GM21619 (cell line): Measurements from ENCODE around the gene FOXP1.

Experiments used
- ATAC-seq: cut with Tn5 transposase; IDR thresholded peaks from one replicate; pipeline ENCODE4 v1.9.1; 2021; ENCODE audit not compliant: unreplicated experiment

The FOXP1 gene

DNA sequence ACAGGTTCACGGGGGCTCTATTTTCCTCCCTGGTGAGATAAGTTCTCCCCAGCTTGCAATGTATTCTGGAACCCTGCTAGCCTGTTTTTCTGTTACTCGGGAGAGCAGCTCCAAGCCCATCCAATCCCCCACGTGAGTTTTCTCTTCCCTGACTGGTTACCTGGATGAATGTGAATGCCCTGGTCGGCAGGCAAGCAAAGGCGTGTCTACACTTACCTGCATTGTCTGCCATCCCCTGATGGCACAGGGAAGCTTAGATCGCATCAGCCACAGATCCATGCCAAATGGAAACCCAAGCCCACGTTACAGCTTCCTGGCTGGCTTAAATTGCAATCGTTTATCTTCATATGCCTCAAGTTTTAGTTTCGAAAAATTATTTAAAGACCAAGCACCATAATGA is 149.9 kb downstream of the FOXP1 start:
- no peak for ATAC-seq

- ATAC-seq: no peak
These were observed 151.2 kb downstream of the FOXP1 start for GRCh38 chr3:71432044-71432975.

- no peak for ATAC-seq
These were observed 152.5 kb downstream of the FOXP1 start for GRCh38 chr3:71430941-71431552.

DNA sequence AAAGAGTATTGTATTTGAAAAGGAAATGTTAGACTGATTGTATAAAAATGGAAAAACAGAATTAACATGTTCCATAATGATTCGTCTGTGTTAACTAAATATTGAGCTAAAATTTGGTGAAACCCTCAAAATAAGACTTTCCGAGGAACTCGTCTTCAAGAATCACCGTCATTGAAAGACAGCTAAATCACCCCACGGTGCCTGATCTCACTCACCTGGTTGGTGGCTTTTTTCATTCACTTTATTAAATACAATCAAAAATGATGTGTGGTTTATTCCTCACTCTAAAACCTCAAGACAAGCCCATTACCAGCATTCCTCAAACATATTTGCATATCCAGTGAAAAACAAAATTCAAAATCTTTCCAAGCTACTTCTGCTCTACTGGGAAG is 153.9 kb downstream of the FOXP1 start:
- no peak for ATAC-seq

DNA sequence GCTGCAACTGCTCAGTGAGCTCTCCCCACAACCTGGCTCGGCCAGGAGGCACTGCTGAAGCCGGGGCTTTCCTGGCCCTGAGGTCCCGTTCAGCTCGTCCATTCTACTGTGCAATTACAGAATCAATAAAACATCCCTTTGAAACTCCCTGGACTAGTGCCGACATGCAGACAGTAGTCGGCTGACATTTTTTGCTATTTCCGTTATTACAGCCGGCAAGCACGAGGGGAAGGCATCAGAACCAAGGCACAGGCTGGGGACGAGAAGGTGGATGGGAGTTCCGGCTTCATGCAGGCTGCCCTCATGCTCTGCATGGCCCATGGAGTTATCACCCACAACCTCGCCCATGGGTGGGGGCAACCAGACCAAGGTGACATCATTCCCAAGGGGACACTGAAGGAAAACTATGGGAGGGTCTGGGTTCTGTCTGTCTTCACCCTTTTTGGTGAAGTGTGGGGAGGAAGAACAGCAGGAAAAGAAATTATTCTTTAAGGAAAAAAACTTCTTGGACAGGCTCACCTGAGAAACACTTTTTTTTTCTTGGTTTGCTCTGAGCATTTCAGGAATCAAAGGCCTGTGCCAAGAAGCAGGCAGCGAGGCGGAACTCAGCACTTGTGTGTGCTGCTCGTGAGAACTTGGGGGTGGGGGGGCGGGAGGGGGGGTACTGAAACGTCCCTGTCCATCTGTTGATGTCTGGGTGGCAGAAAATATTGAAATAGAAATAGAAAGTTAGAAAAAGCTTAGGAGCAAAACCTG is 154.5 kb downstream of the FOXP1 start:
- no peak for ATAC-seq

- ATAC-seq: no peak
These were observed 157.9 kb downstream of the FOXP1 start for GRCh38 chr3:71425491-71426071.

- ATAC-seq: no peak
These were observed 160.2 kb downstream of the FOXP1 start for GRCh38 chr3:71423151-71423906.

- peak; percentile 94 for ATAC-seq
These were observed 161.5 kb downstream of the FOXP1 start for GRCh38 chr3:71421820-71422566.

DNA sequence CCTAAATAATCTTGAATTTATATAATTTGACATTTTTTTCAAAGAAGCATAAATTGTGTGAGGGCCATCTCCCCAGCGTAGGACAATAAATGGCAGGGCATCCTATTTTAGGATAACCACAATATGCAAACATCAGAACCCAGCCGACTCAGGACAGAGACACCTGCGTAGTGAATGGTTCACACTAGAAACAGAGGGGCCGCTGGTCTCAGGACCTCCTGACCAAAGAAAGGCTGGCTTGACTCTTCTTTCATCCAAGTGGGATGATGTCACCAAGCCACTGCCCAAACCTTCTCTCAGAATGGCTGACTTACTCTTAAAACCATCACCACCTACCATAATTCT is 162.1 kb downstream of the FOXP1 start:
- peak; percentile 53 for ATAC-seq

GRCh38 chr3:71419369-71419768 is 164.2 kb downstream of the FOXP1 start:
- no peak for ATAC-seq

- no peak for ATAC-seq
These were observed 165.7 kb downstream of the FOXP1 start for GRCh38 chr3:71417791-71418190.

GRCh38 chr3:71416876-71417275 is 166.7 kb downstream of the FOXP1 start:
- ATAC-seq: no peak

- ATAC-seq: no peak
These were observed 167.8 kb downstream of the FOXP1 start for GRCh38 chr3:71415681-71416122.

DNA sequence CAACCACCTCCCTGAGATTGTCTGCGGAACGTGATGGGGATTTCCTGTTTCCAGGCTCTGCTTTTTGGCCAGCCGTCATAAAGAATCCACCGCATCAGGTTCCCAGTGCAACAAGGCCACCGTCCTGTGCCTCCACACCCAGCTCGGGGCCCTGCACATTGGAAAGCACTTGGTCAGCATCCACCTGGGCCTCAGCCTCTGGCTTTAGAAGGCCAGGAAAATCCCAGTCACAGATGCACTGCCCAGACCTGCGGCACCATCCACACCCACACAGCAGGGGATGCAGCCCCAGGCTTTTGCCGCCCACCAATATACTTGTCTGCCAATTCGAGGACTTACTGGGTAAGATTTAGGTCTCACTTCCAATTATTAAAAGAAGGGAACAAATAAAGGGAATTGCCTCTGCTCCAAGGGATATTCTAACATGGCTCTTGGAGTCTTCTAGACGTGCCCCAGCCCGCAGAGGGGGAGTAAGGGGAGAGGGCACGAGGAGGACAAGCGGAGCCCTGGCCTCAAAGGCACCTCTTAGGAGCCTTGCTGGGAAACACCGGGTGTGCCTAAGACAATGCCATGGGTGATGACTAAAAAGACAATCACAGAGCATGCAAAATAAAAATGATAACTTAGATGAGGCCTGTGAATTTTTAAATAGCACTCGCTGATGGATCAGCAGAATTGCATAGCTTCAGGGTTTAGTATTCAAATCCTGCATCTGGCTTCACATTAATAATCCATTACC is 169.2 kb downstream of the FOXP1 start:
- ATAC-seq: no peak

GRCh38 chr3:71413572-71413971 is 170.0 kb downstream of the FOXP1 start:
- no peak for ATAC-seq

- no peak for ATAC-seq
These were observed 174.2 kb downstream of the FOXP1 start for GRCh38 chr3:71409352-71409751.

GRCh38 chr3:71408903-71409302 is 174.6 kb downstream of the FOXP1 start:
- ATAC-seq: no peak

DNA sequence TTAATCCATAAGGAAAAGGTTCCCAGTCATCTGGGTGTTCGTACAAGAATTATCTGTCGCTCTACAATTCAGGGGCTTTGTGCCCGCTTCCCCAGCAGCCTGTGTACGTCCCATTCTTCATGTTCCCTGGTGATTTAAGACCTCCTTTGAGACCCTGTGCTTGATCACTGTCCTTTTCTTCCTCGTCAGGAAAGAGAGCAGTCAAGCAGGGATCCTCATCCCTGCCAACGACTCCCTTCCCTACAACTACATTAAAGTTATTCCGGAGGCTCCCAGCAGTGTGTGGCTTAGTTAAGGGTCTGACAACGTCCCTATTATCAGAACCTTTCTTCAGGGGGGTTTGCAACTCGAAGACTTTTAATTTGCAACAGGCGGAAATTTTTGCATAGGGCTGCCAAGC is 175.7 kb downstream of the FOXP1 start:
- ATAC-seq: no peak
